GDM1 (cell line): ENCODE data around the gene SLAMF9.

Experiments used
- DNase-seq: peaks from one replicate; lab custom pipeline; 2025; lab: John Stamatoyannopoulos, UW

The SLAMF9 gene

GRCh38 chr1:159932296-159933285, 21.4 kb downstream of the SLAMF9 start:
- no peak for DNase-seq

- DNase-seq, result no peak
These were observed 22.3 kb downstream of the SLAMF9 start for GRCh38 chr1:159931795-159932173.

GRCh38 chr1:159931101-159931794, 22.8 kb downstream of the SLAMF9 start:
- DNase-seq, result no peak

- no peak for DNase-seq
These were observed 23.4 kb downstream of the SLAMF9 start for GRCh38 chr1:159930634-159931033.

GRCh38 chr1:159930216-159930615, 23.8 kb downstream of the SLAMF9 start:
- DNase-seq, result no peak

GRCh38 chr1:159929155-159930051, 24.6 kb downstream of the SLAMF9 start:
- DNase-seq, result no peak

GRCh38 chr1:159928491-159929050, 25.5 kb downstream of the SLAMF9 start:
- DNase-seq, result no peak

- no peak for DNase-seq
These were observed 26.1 kb downstream of the SLAMF9 start for GRCh38 chr1:159927849-159928431.

GRCh38 chr1:159927211-159927848, 26.7 kb downstream of the SLAMF9 start:
- DNase-seq, result no peak

- DNase-seq, result no peak
These were observed 28.3 kb downstream of the SLAMF9 start for GRCh38 chr1:159925719-159926078.

- DNase-seq, result peak; percentile 88
These were observed 29.0 kb downstream of the SLAMF9 start, which contains the start of gene TAGLN2 for GRCh38 chr1:159924791-159925718. Gene TAGLN2, minus strand, starts transcription at chr1:159925507. Its CDS starts 4,998 bp downstream, at chr1:159920509.

- DNase-seq, result no peak
These were observed 29.8 kb downstream of the SLAMF9 start for GRCh38 chr1:159924025-159924790.

GRCh38 chr1:159923203-159924024, 30.6 kb downstream of the SLAMF9 start:
- DNase-seq, result peak; percentile 66

- no peak for DNase-seq
These were observed 31.4 kb downstream of the SLAMF9 start for GRCh38 chr1:159922511-159923202.

GRCh38 chr1:159921700-159922504, 32.1 kb downstream of the SLAMF9 start:
- DNase-seq, result peak; percentile 63

- DNase-seq, result no peak
These were observed 32.8 kb downstream of the SLAMF9 start for GRCh38 chr1:159921251-159921650.
